ENCODE measurements around the gene GLO1. TPM values are rescaled to one million over a fixed set of nuclear protein-coding genes. Genes with fewer than 3 reads are reported as not detected.

Gene GLO1
- total and polyA plus RNA-seq, 10 donors = 39.9 to 113 (median 79.4) TPM

GRCh38 chr6:38631186-38631783, 71.7 kb downstream of the GLO1 start:
- no peak for DNase-seq
- Histone ChIP-seq H3K9me3 (peaks cover 0 to 6% (median 0%) of the 10 kb centered on the region in 8 donors), H3K4me3 (no peak overlapping the region), H3K27me3 (replicated peaks in 1 of 7) (no peaks in the 10 kb centered on the region), H3K36me3 (no peaks in the 10 kb centered on the region), H3K27ac (no peak overlapping the region), H3K4me1 (peaks cover 0 to 21% (median 5%) of the 10 kb centered on the region in 6 donors)
- intact Hi-C loops (cut with DNase I; ENCODE audit: low total_unique reads) = no loop called here
- TF ChIP-seq, protein P1, sequence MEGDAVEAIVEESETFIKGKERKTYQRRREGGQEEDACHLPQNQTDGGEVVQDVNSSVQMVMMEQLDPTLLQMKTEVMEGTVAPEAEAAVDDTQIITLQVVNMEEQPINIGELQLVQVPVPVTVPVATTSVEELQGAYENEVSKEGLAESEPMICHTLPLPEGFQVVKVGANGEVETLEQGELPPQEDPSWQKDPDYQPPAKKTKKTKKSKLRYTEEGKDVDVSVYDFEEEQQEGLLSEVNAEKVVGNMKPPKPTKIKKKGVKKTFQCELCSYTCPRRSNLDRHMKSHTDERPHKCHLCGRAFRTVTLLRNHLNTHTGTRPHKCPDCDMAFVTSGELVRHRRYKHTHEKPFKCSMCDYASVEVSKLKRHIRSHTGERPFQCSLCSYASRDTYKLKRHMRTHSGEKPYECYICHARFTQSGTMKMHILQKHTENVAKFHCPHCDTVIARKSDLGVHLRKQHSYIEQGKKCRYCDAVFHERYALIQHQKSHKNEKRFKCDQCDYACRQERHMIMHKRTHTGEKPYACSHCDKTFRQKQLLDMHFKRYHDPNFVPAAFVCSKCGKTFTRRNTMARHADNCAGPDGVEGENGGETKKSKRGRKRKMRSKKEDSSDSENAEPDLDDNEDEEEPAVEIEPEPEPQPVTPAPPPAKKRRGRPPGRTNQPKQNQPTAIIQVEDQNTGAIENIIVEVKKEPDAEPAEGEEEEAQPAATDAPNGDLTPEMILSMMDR (IDR thresholded peaks at IDR 0.05 in 8 of 11, conservative IDR thresholded peaks at IDR 0.05 in 3 of 11) = no peak
- TF ChIP-seq POLR2AphosphoS5 (IDR thresholded peaks at IDR 0.05) (no peak), POLR2A (IDR thresholded peaks at IDR 0.05) (no peak)
- 75 to 84% (median 83%) methylated on average over 3 of the region's 3 CpGs for whole genome bisulfite sequencing, 5 donors

Other genes with a start within 250 kb of the GLO1 start
- 10 to 100 TPM; 16.1 to 43.1 (median 29.0) TPM for gene BTBD9, start 63.2 kb downstream of the GLO1 start, total RNA-seq
- 1 to 10 TPM; 1.2 to 3.7 (median 1.5) TPM for gene BTBD9, start 63.2 kb downstream of the GLO1 start, polyA plus RNA-seq
- gene DNAH8, start 12.2 kb upstream of the GLO1 start, total RNA-seq = 10 to 100 TPM in 2 of 7 donors, 1 to 10 TPM in 5; 1.7 to 15.6 (median 6.3) TPM
- under 1 TPM; 0.20 to 0.51 (median 0.46) TPM for gene DNAH8, start 12.2 kb upstream of the GLO1 start, polyA plus RNA-seq

Measured in spleen (tissue), 11 donors.